ENCODE data around the gene GRPEL2.

Gene GRPEL2

DNA sequence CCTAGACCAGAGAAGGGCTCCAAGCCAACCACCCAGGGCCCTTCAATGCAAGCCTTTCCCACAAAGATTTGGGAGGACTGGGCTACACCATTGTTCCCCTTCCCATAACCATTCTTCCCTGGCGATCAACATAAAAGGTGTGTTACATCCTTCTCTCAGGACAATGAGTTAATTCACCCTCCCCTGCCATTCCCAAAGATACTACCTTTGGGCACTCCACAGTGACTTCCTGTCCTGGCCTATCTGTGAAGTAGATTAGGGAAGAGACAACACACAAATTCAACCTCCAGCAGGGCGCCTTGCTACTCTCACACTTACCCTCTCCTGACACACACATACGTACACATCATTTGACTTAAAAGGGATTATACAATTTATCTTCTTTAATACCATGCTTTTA, 57.0 kb downstream of the GRPEL2 start:
- no peak for DNase-seq

All from SHP77 treated with DMSO at 0.1 percent for 48 hours (cell line).